Stimulated activated naive CD8-positive, alpha-beta T cell treated with anti-CD3 and anti-CD28 coated beads, Interleukin-15, Interleukin-2, amounts not matched to agents 100 ng/mL and 50 ng/mL, for 24 hours (primary cell): ENCODE measurements around the gene AKAP11.

Experiments used
- H3K27ac Mint-ChIP-seq: one replicate; pipeline ENCODE4 v1.8.0; 2021; ENCODE audit warnings: mild to moderate bottlenecking, mixed read lengths
- H3K27me3 Mint-ChIP-seq: one replicate; pipeline ENCODE4 v1.8.0; 2021; ENCODE audit warnings: mixed read lengths
- H3K36me3 Mint-ChIP-seq: one replicate; pipeline ENCODE4 v1.8.0; 2021; ENCODE audit warnings: low read depth, mixed read lengths
- H3K4me1 Mint-ChIP-seq: one replicate; pipeline ENCODE4 v1.8.0; 2021; ENCODE audit warnings: low read depth, mixed read lengths
- H3K4me3 Mint-ChIP-seq: one replicate; pipeline ENCODE4 v1.8.0; 2021; ENCODE audit warnings: mild to moderate bottlenecking, mixed read lengths
- H3K9me3 Mint-ChIP-seq: one replicate; pipeline ENCODE4 v1.8.0; 2021; ENCODE audit warnings: mixed read lengths

Gene AKAP11

GRCh38 chr13:42280537-42280936 is 8.6 kb downstream of the AKAP11 start:
- no peak overlapping the region for H3K27ac Mint-ChIP-seq
- peaks cover 46% of the 10 kb centered on the region for H3K4me1 Mint-ChIP-seq
- no peak overlapping the region for H3K4me3 Mint-ChIP-seq

GRCh38 chr13:42283574-42283973 is 11.6 kb downstream of the AKAP11 start:
- no peak overlapping the region for H3K27ac Mint-ChIP-seq

More at GRCh38 chr13:42280537-42280936, 8.6 kb downstream of the AKAP11 start:
- Mint-ChIP-seq H3K36me3 (peaks cover 47% of the 10 kb centered on the region), H3K9me3 (no peaks in the 10 kb centered on the region), H3K27me3 (no peaks in the 10 kb centered on the region)

DNA sequence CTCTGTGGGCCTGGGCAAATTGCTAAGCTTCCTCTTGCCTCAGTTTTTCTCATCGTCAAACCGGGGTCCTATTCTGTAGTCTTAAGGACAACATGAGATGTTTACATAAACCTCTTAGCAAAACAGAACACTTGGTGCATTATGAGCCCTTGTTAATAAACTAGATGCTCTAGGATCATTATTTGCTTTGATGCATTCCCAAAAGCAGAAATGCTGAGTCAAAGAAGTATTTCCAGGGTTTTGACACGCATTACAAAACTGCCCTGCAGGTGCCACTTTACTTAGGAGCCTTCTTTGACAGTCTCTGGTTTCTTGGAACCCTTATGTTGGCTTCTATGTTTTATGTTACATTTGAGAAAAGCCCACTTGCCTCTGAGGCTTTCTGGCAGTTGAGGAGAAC is 12.1 kb downstream of the AKAP11 start:
- H3K4me1 Mint-ChIP-seq, result peaks cover 32% of the 10 kb centered on the region
- H3K27ac Mint-ChIP-seq, result no peak overlapping the region
- no peak overlapping the region for H3K4me3 Mint-ChIP-seq
- H3K36me3 Mint-ChIP-seq, result peaks cover 49% of the 10 kb centered on the region
- H3K27me3 Mint-ChIP-seq, result no peaks in the 10 kb centered on the region
- H3K9me3 Mint-ChIP-seq, result no peaks in the 10 kb centered on the region

More at GRCh38 chr13:42283574-42283973, 11.6 kb downstream of the AKAP11 start:
- Mint-ChIP-seq H3K4me1 (peaks cover 32% of the 10 kb centered on the region), H3K9me3 (no peaks in the 10 kb centered on the region), H3K27me3 (no peaks in the 10 kb centered on the region), H3K36me3 (peaks cover 44% of the 10 kb centered on the region), H3K4me3 (no peak overlapping the region)

GRCh38 chr13:42298392-42298791 is 26.4 kb downstream of the AKAP11 start:
- Mint-ChIP-seq H3K27ac (no peak overlapping the region), H3K9me3 (peaks cover 4% of the 10 kb centered on the region), H3K4me3 (no peak overlapping the region), H3K27me3 (no peaks in the 10 kb centered on the region), H3K4me1 (peaks cover 6% of the 10 kb centered on the region), H3K36me3 (peaks cover 85% of the 10 kb centered on the region)

GRCh38 chr13:42305503-42305902 is 33.6 kb downstream of the AKAP11 start:
- Mint-ChIP-seq H3K4me3 (no peak overlapping the region), H3K27me3 (no peaks in the 10 kb centered on the region), H3K27ac (peak overlapping the region; percentile 14), H3K36me3 (peaks cover 96% of the 10 kb centered on the region), H3K9me3 (no peaks in the 10 kb centered on the region), H3K4me1 (peaks cover 17% of the 10 kb centered on the region)

DNA sequence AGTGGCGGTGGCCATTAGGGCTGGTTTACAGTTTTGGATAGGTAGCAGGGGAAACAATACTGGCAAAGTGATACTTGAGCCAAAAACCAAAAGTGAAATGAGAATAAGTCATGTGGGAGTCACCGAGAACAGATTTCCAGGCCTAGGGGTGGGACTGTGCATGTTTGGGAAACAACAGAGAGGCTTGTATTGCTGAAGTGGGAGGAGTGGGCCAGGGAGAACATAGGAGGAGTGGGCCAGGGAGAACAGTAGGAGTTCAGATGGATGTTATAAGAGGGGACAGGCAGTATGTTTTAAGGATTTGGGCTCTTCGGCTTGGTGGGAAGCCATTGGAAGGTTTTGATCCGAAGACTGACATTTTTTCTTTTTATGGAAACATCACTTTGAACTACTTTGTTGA is 35.5 kb downstream of the AKAP11 start:
- peaks cover 27% of the 10 kb centered on the region for H3K4me1 Mint-ChIP-seq
- H3K36me3 Mint-ChIP-seq, result peaks cover 93% of the 10 kb centered on the region
- H3K4me3 Mint-ChIP-seq, result no peak overlapping the region
- no peaks in the 10 kb centered on the region for H3K27me3 Mint-ChIP-seq
- H3K9me3 Mint-ChIP-seq, result no peaks in the 10 kb centered on the region
- H3K27ac Mint-ChIP-seq, result peak overlapping the region; percentile 43

DNA sequence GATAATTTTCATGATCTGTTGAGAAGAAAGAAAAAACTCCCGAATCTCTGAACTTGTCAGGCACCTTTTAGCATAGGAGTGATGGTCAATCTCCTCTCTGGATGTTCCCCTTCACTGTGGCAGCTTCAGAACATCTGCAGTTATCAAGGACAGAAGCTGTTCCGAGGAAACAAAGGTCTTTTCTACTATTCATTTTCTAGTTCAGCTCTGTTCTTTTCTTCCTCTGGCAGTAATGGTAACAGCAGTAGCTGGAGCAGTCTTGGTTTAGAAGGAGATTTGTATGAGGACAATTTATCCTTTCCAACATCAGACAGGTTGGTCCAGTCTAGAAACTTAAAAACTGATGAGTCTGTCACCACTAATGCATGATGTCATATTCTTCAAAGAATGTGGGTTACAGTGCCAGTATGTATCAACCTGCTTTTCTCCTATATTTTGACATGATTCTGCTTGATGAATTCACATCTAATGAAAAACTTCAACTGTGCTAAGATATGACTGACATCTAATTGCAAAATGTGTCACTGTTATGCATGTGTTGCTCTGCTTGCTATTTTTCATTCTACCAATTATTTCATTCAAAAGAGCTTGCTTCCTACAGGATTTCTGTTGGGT is 41.0 kb downstream of the AKAP11 start:
- H3K36me3 Mint-ChIP-seq, result peaks cover 81% of the 10 kb centered on the region
- H3K9me3 Mint-ChIP-seq, result no peaks in the 10 kb centered on the region
- H3K27me3 Mint-ChIP-seq, result no peaks in the 10 kb centered on the region

DNA sequence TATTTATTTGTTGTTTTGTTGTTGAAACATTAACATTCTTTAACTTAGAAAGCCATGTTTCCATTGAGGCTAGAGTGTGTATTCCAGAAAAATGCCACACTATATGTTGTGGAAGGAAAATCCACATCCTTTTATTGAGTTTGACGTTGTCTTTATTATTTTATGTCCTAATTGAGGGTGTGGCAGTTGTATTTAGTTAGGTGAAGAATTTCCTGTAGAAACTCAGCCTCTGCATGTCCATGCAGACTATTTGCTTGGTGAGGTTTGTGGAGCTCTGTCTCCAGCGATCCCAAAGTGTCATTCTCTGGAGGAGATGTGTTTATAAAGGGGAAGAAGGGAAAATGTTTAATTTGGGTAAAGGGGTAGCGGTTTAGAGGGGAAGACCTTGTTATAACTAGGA is 46.6 kb downstream of the AKAP11 start:
- Mint-ChIP-seq H3K4me3 (no peak overlapping the region), H3K4me1 (peaks cover 26% of the 10 kb centered on the region), H3K9me3 (no peaks in the 10 kb centered on the region), H3K36me3 (peaks cover 63% of the 10 kb centered on the region), H3K27ac (peak overlapping the region; percentile 56), H3K27me3 (no peaks in the 10 kb centered on the region)

More for the DNA sequence above, 41.0 kb downstream of the AKAP11 start:
- H3K27ac Mint-ChIP-seq, result no peak overlapping the region
- H3K4me3 Mint-ChIP-seq, result no peak overlapping the region
- H3K4me1 Mint-ChIP-seq, result peaks cover 29% of the 10 kb centered on the region

DNA sequence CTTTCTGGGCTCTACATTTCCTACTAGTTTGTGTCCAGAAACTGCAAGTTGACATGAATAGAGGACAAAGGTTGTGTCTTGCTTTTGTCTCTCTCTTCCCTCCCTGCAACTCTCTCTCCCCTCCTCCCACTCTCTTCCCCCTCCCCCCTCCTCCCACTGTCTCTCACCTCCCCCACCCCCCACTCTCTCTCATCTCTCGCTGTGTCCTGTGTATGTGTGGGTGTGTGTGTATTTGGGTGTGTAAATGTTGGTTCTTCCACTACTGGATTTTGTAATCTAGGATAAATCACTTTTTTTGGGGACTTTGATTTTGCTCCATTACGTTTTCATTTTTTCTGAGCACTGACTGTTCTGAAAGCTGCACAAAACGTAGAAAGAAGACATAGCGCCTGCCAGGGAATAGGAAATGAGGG is 48.4 kb downstream of the AKAP11 start:
- no peaks in the 10 kb centered on the region for H3K27me3 Mint-ChIP-seq
- H3K27ac Mint-ChIP-seq, result peak overlapping the region; percentile 67
- H3K36me3 Mint-ChIP-seq, result peaks cover 60% of the 10 kb centered on the region
- no peak overlapping the region for H3K4me3 Mint-ChIP-seq
- H3K4me1 Mint-ChIP-seq, result peaks cover 26% of the 10 kb centered on the region
- H3K9me3 Mint-ChIP-seq, result no peaks in the 10 kb centered on the region

DNA sequence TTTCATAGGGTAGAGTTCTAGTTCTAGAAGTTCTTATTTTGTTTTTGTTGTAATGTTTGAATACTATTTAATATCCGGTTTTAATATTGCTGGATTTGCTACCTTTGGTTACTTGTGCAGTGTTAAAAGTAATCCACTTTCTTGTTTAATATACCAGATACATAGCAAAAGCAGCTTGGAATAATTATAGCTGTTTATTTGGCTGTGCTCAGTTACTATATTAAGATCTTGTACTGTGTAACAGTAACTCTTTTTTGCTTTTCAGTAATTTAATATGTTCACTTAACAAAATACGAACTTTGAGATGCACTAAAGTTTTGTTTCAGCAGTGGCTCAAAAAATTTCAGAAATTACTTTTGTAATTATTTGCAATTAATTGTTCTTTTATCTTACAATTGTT is 50.9 kb downstream of the AKAP11 start:
- Mint-ChIP-seq H3K36me3 (peaks cover 38% of the 10 kb centered on the region), H3K9me3 (no peaks in the 10 kb centered on the region), H3K4me1 (peaks cover 35% of the 10 kb centered on the region), H3K4me3 (no peak overlapping the region), H3K27ac (no peak overlapping the region), H3K27me3 (no peaks in the 10 kb centered on the region)

GRCh38 chr13:42324704-42325103 is 52.8 kb downstream of the AKAP11 start:
- H3K9me3 Mint-ChIP-seq, result no peaks in the 10 kb centered on the region
- H3K4me1 Mint-ChIP-seq, result peaks cover 40% of the 10 kb centered on the region
- H3K27ac Mint-ChIP-seq, result no peak overlapping the region
- H3K27me3 Mint-ChIP-seq, result no peaks in the 10 kb centered on the region
- H3K4me3 Mint-ChIP-seq, result no peak overlapping the region
- peaks cover 23% of the 10 kb centered on the region for H3K36me3 Mint-ChIP-seq

- no peaks in the 10 kb centered on the region for H3K27me3 Mint-ChIP-seq
- no peaks in the 10 kb centered on the region for H3K9me3 Mint-ChIP-seq
- H3K27ac Mint-ChIP-seq, result peak overlapping the region; percentile 74
- H3K4me3 Mint-ChIP-seq, result no peak overlapping the region
- peaks cover 48% of the 10 kb centered on the region for H3K4me1 Mint-ChIP-seq
- peaks cover 18% of the 10 kb centered on the region for H3K36me3 Mint-ChIP-seq
Observed at GRCh38 chr13:42327725-42328124, 55.8 kb downstream of the AKAP11 start.

GRCh38 chr13:42328672-42329071 is 56.7 kb downstream of the AKAP11 start:
- H3K27ac Mint-ChIP-seq, result peak overlapping the region; percentile 80
- peak overlapping the region; percentile 64 for H3K4me3 Mint-ChIP-seq
- H3K4me1 Mint-ChIP-seq, result peaks cover 53% of the 10 kb centered on the region
- no peaks in the 10 kb centered on the region for H3K9me3 Mint-ChIP-seq
- H3K27me3 Mint-ChIP-seq, result no peaks in the 10 kb centered on the region
- peaks cover 10% of the 10 kb centered on the region for H3K36me3 Mint-ChIP-seq

DNA sequence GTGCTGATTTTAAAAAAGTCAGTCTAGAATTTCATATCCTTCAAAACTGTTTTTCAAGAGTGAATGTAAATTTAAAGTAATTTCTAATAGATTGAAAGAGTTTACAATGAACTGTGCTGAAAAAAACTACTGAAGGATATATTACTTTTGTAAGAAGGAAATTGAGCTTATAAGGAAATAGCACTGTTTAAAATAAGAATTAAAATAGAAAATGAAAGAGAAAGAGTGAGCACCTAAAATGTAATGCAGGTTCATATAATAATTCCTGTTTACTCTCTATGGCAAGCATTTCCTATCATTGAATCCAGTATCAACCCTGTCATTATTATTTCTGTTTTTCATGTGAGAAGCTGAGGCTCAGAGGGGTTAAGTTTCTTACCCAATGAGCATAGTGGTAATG is 57.3 kb downstream of the AKAP11 start:
- Mint-ChIP-seq H3K4me1 (peaks cover 58% of the 10 kb centered on the region), H3K36me3 (peaks cover 5% of the 10 kb centered on the region), H3K27me3 (no peaks in the 10 kb centered on the region), H3K4me3 (peak overlapping the region; percentile 24), H3K27ac (peak overlapping the region; percentile 59), H3K9me3 (no peaks in the 10 kb centered on the region)

DNA sequence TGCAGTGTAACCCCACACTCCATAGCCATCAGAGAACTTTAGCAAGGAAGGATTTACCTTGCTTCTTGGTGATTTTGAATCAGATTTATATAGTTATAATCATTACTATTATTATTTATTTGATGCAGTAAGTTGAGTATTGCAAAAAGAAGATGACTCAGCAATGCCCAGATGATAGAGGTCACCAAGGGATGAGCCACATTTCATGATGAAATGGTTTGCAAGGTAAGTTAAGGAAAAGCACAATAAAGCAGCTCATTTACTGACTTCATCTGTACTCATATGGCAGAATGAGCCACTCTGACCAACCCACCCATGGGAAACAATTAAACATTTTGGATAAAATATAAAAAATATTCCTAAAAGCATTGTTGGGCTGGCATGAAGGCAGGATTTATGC is 59.1 kb downstream of the AKAP11 start:
- peaks cover 71% of the 10 kb centered on the region for H3K4me1 Mint-ChIP-seq
- peaks cover 4% of the 10 kb centered on the region for H3K36me3 Mint-ChIP-seq
- H3K9me3 Mint-ChIP-seq, result no peaks in the 10 kb centered on the region
- no peaks in the 10 kb centered on the region for H3K27me3 Mint-ChIP-seq
- no peak overlapping the region for H3K27ac Mint-ChIP-seq
- no peak overlapping the region for H3K4me3 Mint-ChIP-seq
